Activated naive CD8-positive, alpha-beta T cell treated with anti-CD3 and anti-CD28 coated beads, Interleukin-2, amount 50 U/mL, for 16 hours (primary cell): ENCODE data around the gene POFUT2.

ENCODE experiments used
- DNase-seq: peaks from one replicate; pipeline ENCODE4 v3.0.0-alpha.2; 2020; ENCODE audit warnings: low read depth, low spot score

POFUT2 gene

DNA sequence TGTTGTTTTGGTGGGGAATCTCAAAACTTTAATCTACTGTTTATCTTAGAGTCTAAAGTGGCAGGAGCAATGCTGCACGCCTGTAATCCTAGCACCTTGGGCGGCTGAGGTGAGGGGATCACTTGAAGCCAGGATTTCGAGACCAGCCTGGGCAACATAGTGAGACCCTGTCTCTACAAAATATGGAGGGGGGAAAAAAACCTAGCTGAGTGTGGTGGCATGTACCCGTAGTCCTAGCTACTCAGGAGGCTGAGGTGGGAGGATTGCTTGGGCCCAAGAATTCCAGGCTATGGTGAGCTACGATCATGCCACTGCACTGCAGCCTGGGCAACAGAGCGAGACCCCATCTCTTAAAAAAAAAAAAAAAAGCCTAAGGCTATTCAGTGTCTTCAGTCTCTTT lies 38.1 kb downstream of the POFUT2 start:
- DNase-seq, result no peak

DNA sequence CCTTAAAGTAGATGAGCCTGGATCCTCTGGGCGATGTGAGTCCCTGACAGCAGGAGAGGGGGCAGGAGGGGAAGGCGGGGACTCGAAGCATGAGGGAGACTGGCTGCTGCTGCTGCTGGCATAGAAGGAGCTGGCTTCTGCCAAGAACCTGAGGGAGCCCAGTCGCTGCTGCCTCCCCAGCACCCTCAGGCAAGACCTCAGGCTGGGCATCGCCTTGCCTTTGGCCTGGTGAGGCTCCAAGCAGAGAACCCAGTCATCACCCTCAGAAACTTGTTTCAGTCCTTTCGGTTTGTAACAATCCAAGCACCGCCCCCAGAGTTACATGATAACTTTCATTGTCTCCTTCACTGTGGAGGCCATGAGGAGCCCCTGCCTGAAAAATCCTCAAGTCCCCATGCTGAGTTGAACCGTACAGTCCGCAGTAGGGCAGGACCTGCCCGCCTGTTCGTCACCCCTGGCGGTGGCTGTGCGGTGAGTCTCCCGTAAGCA lies 38.8 kb downstream of the POFUT2 start:
- DNase-seq, result no peak

DNA sequence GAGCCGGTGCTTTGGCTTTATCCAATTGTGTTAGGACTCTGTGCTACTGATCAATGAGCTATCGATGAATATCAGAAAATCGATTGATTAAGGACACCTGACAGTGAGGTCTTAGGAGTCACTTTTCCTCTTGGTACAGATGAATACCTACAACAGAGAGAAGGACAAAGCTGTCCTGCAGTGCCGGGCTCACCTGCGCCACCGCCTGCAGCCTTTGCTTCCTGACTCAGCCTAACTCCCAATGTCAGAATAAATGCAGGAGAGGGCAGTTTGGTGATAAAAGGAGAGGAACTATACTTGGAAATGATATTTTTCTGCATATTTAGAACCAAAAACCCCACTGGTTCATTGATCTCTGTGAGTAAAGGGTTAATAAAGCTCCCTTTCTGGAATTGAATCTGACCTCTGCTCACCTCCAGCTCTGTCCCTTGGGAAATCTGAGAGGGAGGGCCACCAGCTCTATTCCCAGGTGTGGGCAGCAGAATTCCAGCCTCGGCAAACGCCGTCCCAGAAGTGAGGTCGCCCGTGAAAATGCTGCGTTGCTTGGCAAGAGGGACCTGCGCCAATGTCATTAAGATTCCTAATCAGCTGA lies 39.3 kb downstream of the POFUT2 start:
- DNase-seq, result no peak

DNA sequence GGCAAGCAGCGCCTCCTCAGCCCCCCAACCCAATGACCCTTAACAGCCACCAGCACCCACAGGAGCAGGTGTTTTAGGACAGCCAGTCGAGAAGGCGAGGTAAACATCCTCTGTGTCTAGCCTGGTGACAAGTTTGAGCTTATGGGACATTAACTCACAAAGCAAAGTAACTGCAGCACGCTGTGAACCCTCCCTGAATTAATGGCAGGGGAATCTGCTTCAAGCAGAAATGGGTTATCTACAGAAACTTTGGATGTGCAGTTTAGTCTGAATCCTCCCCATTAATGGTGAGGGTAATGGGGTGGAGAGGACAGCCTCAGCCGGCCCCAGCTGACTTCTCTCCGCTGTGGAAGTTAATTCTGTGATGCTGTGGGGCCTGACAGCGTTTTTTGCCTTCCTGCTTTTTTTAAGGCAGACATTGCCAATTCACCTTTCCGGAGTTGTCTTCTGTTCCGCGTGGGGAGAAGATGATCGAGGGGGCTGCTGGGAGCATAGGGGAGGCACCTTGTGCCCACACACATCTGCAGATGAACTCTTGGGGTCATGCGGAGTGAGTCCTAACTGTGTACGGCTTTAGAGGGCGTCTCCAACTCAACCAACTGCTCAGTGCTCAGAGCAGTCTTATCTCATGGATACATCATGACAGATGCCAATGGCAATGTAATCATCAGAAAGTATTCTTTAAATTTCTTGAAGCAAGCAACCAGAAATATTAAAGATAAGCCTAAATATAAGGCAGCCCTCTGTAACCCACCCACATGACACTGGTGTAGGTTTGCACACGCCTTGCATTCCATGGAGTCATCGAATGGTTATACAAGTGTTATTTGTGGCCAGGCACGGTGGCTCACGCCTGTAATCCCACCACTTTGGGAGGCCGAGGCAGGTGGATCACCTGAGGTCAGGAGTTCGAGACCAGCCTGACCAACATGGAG lies 41.0 kb downstream of the POFUT2 start:
- no peak for DNase-seq

DNA sequence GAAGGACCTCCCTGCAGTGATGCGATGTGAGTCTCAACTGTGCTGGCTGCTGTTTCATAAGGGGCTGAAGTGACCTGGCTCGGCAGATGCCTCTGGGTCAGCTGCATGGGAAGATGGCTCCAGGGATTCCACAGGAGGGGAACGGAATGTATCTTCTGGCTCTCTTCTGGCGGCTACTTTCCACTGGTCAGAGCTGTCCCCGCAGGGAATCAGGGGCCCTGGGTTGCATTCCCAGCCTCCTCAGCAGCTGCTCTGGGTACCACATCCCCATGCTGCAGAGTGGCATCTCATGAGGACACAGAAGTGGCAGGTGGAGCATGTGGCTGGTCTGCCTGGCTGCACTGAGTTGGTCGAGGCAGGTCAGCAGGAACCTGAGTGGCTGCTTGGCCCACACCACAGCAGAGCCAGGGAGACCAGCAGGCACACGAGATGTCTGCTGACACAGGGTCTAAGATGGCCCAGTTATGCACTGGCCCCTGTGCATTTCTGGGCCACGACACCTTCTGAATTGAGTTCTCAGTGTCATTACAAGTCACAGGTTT lies 42.8 kb downstream of the POFUT2 start:
- no peak for DNase-seq

DNA sequence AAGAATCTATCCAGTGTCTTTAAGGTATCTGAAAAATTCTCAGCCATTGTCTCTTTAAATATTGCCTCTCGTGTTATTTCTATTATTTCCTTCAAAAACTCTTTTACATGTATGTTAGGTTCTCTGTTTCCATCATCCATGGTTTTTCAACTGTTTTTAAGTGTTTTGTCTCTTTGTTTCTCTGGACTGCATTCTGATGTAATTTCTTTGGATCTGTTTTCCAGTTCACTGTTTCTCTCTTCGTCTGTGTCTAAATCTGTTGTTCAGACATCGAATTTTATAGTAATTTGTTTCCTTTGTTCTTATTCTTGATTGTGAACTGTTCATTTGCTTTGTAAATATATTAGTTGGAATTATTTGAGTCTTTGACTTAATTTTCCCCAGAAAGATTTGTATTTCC lies 44.1 kb downstream of the POFUT2 start:
- DNase-seq, result no peak

DNA sequence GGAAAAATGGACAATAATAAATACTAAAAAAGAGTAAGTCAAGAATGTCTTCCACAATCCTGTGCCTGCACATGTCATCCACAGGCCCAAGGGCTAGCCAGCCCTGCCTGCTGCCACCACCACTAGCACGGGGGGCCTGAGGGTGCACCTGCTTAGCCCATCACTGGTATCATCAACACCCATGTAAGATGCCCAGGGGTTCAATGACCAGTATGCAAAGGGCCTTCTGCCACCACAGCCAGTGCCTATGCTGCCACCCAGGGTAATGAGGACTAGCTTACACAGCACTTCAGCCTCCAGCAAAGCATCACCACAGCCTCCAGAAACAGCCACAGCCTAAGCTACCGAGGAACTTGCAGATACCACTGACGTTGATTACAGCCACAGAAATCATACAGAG lies 46.3 kb downstream of the POFUT2 start:
- no peak for DNase-seq

DNA sequence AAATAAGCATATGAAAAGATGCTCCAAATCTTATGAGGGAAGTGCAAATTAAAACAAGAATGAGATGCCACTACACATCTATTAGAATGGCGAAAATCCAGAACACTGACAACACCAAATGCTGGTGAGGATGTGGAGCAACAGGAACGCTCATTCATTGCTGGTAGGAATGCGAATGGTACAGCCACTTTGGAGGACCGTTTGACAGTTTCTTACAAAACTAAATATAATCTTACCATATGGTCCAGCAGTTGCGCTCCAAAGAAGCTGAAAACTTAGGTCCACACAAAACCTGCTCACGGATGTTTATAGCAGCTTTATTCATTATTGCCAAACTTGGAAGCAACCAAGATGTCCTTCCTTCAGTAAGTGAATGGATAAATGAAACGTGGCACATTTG lies 50.3 kb downstream of the POFUT2 start:
- no peak for DNase-seq

DNA sequence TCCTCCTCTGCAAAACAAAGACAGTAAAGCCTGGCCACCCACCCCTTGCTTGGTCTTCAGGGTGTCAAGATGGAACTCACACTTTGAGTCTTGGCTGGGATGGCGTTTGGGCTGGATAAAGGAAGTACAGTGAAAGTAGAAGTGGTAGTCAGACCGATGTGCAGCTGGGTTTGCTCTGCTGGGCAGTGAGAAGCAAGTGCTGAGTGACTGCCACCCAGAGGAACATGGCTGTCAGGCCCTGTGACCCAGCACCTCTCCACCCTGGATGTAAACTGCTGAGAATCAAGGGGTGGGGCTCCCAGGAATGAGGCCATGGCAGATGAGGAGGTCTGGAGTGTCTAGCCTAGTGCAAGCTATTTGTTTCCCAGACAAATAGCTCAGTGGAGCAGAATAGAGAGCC lies 51.2 kb downstream of the POFUT2 start:
- no peak for DNase-seq

DNA sequence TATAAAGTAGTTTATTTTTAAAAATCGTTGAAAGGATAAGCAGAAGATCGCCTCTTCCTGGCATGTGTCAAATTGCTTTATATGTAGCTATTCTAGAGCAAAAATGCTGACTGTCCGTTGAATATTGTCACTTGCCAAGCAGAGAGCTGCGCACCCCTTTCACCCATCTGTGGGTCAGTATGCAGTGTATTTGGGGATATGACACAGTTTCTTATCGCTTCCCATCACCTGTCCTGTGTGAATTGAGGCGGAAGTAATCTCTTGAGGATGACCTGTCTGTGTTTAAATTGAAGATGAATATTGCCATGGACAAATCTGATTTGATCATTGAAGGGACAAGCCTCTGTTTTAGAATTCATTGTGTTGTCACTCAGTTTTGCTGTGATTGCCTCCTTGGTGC lies 52.2 kb downstream of the POFUT2 start:
- no peak for DNase-seq

DNA sequence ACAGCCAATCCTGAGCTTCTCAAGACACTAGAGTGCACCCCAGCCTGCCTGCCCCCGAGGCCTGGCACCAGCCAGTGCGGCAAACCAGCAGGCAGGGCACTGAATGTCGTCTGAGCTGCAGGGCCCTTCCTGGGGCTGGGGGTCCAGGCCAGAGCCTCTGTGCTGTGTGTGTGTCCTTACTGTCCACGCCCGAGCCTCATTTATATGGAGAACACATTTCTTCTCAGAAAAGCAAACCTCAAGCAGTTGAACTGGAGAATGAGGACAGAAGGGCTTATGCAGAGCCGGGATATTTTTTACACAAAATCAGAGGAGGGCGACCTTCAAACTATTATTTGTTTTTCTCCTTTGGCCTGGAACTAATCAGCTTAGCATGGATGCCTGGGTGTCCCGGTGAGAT lies 52.7 kb downstream of the POFUT2 start:
- DNase-seq, result no peak

DNA sequence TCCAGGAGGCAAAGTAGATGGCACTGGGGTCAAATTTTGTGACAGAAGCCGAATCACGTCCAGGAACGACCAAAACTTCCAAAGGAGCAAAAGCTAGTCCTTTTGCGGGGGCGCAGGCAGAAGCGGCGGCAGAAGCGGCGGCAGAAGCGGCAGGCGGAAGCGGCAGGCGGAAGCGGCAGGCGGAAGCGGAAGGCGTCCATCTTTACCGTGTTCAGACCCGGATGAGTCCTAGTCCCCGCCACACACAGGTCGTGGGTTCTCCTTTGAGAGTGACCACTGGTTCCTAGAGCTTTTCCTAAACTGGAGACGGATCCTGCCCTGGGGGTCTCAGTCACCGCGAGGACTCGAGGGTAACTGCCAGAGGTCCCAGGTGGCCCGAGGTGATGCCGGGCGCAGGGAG lies 53.6 kb downstream of the POFUT2 start:
- no peak for DNase-seq

DNA sequence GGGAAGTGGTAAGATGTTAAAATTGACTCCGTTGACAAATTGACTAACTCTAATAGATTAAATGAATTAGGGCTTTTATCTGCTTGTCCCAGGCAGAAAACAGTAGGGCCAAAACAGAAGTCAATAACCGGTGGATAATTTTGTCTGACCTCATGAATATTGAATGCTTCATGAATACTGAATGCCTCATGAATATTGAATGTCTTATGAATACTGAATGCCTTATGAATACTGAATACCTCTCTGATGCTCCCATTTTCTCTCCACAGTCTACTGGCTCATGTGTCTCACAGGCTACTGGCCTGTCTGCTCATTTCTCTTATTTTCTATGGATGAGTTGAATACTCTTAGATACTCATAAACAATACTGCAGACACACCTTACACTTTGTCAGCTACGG lies 56.0 kb downstream of the POFUT2 start:
- no peak for DNase-seq

DNA sequence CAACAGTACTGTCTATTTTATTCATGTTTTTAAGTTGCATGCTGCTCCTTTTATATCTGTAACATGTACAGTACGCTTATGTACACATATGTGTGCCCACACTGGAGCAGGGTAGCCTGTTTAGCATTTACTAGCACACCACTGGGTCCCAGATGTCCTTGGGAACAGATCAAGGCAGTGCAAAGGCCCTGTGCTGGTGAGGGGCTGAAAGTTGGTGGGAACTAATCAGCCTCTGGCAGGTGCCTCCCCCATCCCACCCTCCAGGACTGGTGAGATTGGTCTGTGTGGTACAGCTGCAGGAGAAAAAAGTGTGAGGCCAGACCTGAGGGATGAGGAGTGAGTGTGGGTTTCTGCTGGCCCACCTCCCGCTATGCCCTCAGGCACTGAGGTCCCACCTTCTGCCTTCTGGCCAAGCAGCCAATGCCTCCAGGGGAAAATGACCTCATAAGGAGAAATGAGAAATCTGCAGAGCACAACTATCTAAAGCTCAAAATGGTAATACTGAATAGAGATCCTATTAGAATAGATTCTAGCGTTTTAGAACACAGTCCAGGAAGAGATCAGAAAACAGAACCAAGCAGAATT lies 58.9 kb downstream of the POFUT2 start:
- DNase-seq, result no peak

DNA sequence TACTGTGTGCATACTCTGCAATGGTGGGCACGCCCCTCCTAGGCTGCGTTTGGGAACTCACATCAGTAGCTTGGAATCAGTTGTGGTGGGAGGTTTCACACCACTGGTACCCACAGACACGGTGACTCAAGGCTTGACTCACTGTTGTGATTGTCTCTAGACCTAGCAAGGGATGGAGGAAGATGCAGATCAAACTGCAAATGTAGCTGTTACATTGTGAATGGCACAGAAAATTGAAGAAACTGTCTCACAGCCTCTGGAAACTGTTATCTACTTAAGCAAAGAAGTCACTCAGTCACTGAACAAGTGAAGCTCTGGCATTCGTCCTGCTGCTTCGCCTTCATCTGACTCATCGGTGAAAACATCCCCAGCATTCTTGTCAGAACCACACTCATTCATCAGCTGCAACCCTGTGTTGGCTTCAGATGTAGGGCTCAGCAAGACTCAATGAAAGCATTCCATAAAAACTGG lies 59.5 kb downstream of the POFUT2 start:
- DNase-seq, result peak; percentile 35

DNA sequence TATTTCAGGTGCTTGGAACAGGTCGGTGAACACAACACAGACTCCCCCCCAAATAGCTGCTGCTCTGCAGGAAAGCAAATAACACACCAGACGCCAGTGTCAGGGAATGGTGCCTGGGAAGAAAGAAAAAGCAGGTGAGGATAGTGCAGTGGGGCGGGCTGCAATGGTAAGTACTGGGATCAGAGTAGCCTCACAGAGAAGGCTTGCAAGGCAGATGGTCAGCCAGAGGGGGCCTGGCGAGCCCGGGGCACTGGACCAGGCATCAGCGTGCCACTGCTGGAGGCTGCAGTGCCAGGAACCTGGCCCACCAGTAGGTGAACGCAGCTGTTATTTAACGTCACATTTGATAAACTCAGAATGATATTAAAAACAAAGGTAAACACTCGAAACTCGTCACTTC lies 60.0 kb downstream of the POFUT2 start:
- DNase-seq, result no peak

DNA sequence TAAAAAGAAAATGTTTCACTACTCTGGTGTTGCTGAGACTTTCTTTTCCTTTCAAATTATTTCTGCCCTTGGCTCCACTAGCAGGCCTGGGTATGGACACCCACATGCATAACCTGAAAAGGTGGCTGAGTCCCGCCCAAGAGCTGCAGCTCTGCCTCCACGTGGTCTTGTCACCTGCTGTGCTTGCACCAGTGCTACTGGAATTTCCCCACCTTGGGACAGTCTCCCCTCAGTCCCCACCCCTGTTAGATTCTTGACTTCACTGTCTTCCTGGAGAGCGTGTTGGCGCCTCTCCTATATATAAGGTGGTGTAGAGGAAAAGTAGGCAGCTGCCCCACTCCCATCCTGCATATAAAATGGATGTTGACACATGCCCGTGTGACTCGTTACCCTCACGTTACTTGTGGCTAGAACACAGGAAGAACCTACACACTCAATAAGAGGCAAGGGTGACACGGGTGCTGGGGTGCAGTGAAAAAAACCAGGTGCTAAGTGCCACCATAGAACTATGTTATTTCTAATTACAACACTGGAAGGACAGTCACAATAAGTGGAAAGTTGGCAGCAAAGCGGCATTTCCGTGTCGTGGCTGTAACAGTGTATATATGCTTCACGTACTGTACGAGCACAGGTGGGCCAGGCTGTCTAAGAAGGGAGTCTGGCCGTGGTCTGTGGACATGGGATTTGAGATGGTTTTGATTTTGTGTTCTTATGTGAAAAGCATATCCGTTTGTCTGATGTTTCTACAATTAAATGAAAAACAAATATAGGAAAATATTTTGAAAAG lies 61.0 kb downstream of the POFUT2 start:
- no peak for DNase-seq

DNA sequence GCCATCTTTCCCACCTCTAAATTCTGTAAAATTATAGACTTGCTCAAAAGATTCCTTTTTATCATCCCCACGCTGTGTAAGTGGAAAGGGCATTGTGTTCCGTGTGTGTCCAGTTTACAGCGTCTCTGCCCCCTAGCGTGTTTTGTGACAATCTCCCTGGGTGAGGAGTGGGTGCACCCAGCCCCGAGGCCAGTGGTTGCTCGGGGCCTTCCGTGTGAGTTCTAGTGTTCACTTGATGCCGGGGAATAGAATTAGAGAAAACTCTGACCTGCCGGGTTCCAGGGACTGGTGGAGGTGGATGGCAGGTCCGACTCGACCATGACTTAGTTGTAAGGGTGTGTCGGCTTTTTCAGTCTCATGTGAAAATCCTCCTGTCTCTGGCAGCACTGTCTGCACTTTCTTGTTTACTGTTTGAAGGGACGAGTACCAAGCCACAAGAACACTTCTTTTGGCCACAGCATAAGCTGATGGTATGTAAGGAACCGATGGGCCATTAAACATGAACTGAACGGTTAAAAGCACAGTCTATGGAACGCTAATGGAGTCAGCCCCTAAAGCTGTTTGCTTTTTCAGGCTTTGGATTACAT lies 61.9 kb downstream of the POFUT2 start:
- DNase-seq, result no peak

DNA sequence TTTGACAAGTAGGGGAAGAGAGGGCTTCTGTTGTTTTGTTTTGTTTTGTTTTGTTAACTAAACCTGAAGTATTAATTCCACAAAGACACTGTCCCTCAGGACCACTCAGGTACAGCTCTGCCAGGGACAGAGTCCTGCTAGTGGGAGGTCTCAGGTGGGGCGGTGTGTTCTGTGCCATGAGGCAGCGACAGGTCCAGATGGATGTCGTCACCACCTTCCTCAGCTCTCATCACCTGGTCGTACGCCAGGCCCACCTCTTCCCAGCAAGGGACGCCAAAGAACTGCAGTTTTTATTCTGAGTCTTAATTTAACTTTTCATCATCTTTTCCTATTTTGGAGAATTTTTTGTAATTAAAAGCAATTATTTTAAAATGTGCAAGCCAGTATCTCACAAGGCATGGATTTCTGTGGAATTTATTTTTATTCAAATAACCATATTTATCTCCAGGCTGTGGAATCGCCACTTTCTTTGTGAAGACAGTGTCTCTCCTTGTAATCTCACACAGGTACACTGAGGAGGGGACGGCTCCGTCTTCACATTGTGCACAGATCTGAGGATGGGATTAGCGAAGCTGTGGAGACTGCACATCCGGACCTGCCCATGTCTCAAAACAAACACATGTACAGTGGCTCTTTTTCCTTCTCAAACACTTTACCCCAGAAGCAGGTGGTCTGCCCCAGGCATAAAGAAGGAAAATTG lies 62.5 kb downstream of the POFUT2 start:
- no peak for DNase-seq

DNA sequence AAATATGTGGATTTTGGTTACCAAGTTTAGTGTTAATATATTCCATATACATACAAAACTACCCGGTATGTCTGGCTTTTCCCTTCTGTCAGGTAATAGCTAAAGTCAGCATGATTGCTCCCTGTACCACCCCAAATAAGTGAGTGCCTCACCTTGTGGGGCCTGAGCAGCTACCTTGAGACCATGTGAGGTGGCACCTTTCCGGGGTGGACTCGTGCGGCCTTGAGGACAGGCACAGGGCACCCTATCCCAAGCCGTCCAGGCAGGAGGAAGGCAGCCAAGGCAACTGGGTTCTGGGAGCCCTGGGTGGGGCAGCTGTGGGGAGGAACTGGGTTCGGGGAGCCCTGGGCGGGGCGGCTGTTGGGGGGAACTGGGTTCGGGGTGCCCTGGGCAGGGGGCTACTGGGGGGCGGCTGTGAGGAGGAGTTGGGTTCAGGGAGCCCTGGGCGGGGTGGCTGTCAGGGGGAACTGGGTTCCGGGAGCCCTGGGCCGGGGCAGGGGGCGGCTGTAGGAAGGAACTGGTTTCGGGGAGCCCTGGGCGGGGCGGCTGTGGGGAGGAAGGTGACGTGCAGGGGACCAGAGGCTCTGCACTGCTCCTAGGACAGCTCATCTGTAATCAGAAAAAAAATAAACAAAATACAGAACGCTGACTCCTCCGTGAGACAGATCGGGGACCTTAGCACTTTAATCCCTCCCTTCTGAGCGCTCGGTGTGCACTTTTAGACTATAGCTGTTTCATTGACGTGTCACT lies 63.3 kb downstream of the POFUT2 start:
- no peak for DNase-seq
